ENCODE measurements around the gene EMB. TPM values are rescaled to one million over a fixed set of nuclear protein-coding genes. Genes with fewer than 3 reads are reported as not detected.

EMB gene
- total RNA-seq, 3 donors from 2014 or later (not counting 1 experiment from before 2014, with no cell fraction given), result 179 to 223 (median 199) TPM

DNA sequence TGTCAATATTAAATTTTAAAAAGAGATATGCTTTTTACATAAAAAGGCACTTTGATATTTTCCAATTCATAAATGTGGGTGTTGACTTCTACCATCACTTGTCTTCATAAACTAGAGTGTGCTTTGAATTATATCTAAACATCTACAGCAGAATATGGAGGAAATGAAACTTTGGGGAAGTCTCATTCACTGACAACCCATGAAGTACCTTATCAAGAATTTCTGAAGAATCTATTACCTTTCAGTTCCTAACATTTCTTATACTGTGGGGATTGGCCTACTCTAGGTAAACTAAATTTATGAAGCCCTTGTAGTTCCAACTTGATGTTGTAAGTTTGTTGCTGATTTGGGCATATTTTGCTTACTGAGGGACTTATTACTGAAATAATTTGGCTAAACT is 81.9 kb downstream of the EMB start:
- no peak for ATAC-seq
- DNase-seq, result no peak
- Mint-ChIP-seq H3K4me1 (peaks cover 10 to 11% of the 10 kb centered on the region in 2 donors), H3K27ac (no peak overlapping the region), H3K9me3 (no peaks in the 10 kb centered on the region), H3K36me3 (no peaks in the 10 kb centered on the region), H3K4me3 (no peak overlapping the region), H3K27me3 (ENCODE audit: low read depth in 2 of 2) (no peaks in the 10 kb centered on the region)
- H3K36me3 ChIP-seq (ENCODE audit: control insufficient read depth, insufficient read depth, low read length), result no peaks in the 10 kb centered on the region
- no peak overlapping the region for H3K4me3 ChIP-seq (ENCODE audit: low read length)
- no peaks in the 10 kb centered on the region for H3K9me3 ChIP-seq (ENCODE audit: control insufficient read depth, insufficient read depth, low read length)
- H3K27me3 ChIP-seq (ENCODE audit: control insufficient read depth, insufficient read depth, low read length), result no peaks in the 10 kb centered on the region
- TF ChIP-seq, protein P1, sequence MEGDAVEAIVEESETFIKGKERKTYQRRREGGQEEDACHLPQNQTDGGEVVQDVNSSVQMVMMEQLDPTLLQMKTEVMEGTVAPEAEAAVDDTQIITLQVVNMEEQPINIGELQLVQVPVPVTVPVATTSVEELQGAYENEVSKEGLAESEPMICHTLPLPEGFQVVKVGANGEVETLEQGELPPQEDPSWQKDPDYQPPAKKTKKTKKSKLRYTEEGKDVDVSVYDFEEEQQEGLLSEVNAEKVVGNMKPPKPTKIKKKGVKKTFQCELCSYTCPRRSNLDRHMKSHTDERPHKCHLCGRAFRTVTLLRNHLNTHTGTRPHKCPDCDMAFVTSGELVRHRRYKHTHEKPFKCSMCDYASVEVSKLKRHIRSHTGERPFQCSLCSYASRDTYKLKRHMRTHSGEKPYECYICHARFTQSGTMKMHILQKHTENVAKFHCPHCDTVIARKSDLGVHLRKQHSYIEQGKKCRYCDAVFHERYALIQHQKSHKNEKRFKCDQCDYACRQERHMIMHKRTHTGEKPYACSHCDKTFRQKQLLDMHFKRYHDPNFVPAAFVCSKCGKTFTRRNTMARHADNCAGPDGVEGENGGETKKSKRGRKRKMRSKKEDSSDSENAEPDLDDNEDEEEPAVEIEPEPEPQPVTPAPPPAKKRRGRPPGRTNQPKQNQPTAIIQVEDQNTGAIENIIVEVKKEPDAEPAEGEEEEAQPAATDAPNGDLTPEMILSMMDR (IDR thresholded peaks at IDR 0.05), result no peak
- H3K27ac ChIP-seq (ENCODE audit: low read length), result no peak overlapping the region
- no peaks in the 10 kb centered on the region for H3K4me1 ChIP-seq (ENCODE audit: control insufficient read depth, insufficient read depth, low read length)
- intact Hi-C loops (cut with micrococcal nuclease), result no loop called here

DNA sequence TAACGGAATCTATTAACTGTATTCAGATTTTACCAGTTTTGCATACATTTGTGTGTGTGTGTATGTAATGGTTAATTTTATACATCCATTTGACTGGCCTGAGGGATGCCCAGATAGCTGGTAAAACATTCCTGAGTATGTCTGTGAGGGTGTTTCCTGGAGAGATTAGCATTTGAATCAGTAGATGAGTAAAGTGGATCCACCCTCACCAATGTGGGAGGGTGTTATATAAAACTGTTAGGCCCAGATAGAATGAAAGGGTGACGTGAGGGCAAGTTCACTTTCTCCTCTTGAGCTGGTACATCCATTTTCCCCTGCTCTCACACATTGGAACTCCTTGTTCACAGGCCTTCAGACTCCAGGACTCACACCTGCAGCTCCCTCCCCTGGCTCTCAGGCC is 88.7 kb downstream of the EMB start:
- Histone ChIP-seq H3K4me1 (ENCODE audit: control insufficient read depth, insufficient read depth, low read length) (no peaks in the 10 kb centered on the region), H3K36me3 (ENCODE audit: control insufficient read depth, insufficient read depth, low read length) (no peaks in the 10 kb centered on the region), H3K4me3 (ENCODE audit: low read length) (no peak overlapping the region), H3K9me3 (ENCODE audit: control insufficient read depth, insufficient read depth, low read length) (no peaks in the 10 kb centered on the region), H3K27me3 (ENCODE audit: control insufficient read depth, insufficient read depth, low read length) (no peaks in the 10 kb centered on the region), H3K27ac (ENCODE audit: low read length) (no peak overlapping the region)
- DNase-seq, result no peak
- peak overlapping the region in 1 of 2 donors; percentile 15 for H3K27ac Mint-ChIP-seq
- peaks cover 0 to 3% of the 10 kb centered on the region in 2 donors for H3K9me3 Mint-ChIP-seq
- TF ChIP-seq, protein P1 (IDR thresholded peaks at IDR 0.05), result no peak
- ATAC-seq, result no peak
- H3K4me1 Mint-ChIP-seq, result peaks cover 13 to 14% of the 10 kb centered on the region in 2 donors
- H3K36me3 Mint-ChIP-seq, result no peaks in the 10 kb centered on the region
- H3K4me3 Mint-ChIP-seq, result no peak overlapping the region
- H3K27me3 Mint-ChIP-seq (ENCODE audit: low read depth in 2 of 2), result no peaks in the 10 kb centered on the region
- intact Hi-C loops (cut with micrococcal nuclease), result no loop called here
- 90% methylated on average over 2 of the region's 2 CpGs for WGBS (ENCODE audit: insufficient coverage)

Other genes with a start within 250 kb of the EMB start
- gene PARP8, start 225.3 kb upstream of the EMB start, total RNA-seq, result 100 to 1,000 TPM; 359 to 395 (median 372) TPM

Data from natural killer cell (primary cell).